GM12873 (cell line): ENCODE data around the gene HSPE1.

ENCODE experiments used
- CTCF ChIP-seq: IDR thresholded peaks from 2 replicates; pipeline ENCODE4 v1.5.1; 2012; ENCODE audit warnings: low read depth, mild to moderate bottlenecking, moderate library complexity, low read length, control low read depth; ENCODE audit not compliant: insufficient read depth; ENCODE audit errors: missing control alignments

The HSPE1 gene

GRCh38 chr2:197487385-197487784 lies 12.8 kb upstream of the HSPE1 start:
- TF ChIP-seq CTCF: no peak

GRCh38 chr2:197495433-197496134 lies 4.6 kb upstream of the HSPE1 start:
- TF ChIP-seq CTCF: no peak

DNA sequence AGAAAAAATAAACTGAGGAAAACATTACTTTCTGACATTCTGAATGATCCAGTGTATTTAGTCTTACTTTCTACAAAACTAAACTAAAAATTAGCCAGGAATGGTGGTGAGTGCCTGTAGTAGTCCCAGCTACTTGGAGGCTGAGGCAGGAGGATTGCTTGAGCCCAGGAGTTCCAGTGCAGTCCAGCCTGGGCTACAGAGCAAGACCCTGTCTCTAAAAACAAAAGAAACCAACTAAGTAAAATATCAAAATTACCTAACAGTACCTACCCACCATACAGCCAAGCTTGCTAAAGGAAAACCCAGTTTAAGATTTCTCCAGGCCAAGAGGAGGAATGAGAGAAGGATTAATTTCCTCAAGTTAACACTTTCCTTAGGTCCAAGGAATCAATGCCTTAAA lies 3.5 kb upstream of the HSPE1 start:
- TF ChIP-seq CTCF: no peak

DNA sequence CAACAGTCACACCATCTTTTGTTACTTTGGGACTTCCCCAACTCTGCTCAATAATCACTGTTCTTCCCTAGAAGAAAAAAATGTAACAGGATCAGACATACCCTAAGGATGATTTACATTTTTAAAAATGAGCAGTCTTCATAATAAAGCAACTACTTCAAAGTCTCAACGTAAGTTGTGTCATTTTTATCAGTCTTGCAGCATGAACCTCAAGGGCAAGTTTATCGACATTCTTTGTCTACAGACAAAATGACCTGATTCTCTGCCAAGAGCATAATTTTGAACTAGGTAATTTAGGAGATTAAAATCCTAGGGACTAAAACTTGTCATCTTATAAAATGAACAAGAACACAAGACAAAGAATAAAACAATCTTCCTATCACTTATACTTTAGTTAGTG lies 2.9 kb upstream of the HSPE1 start:
- no peak for TF ChIP-seq CTCF

GRCh38 chr2:197498235-197498936 lies 1.8 kb upstream of the HSPE1 start:
- no peak for TF ChIP-seq CTCF

GRCh38 chr2:197498937-197499593 lies 1.1 kb upstream of the HSPE1 start:
- no peak for TF ChIP-seq CTCF

- no peak for TF ChIP-seq CTCF
These were observed 438 bp downstream of the HSPE1 start for GRCh38 chr2:197500503-197501131.
